Lung (tissue), 12 donors: ENCODE results near the gene URB2. TPM values are rescaled to one million over a fixed set of nuclear protein-coding genes. Genes with fewer than 3 reads are reported as not detected.

Source experiments
- ATAC-seq: fragments of 200-7000 bp; cut with Tn5 transposase; one replicate; pipeline ENCODE4 v1.9.1; 2020; ENCODE audit warnings: moderate number of reproducible peaks; ENCODE audit not compliant: insufficient read depth, low FRiP score
- DNase-seq, 3 donors: peaks; one replicate each; pipeline ENCODE4 v3.0.0-alpha.2; 2013 to 2017
- H3K27ac ChIP-seq, 2 donors: one replicate each; pipeline ENCODE4 v1.5.1; 2013; ENCODE audit warnings: mild to moderate bottlenecking in 2 of 2, moderate library complexity in 2 of 2, control low read depth in 1 of 2, inconsistent platforms in 1 of 2, low read depth in 1 of 2, low read length in 1 of 2
- H3K27me3 ChIP-seq, 3 donors: one replicate each; pipeline ENCODE4 v1.5.1; 2013; ENCODE audit warnings: low read length in 2 of 3; ENCODE audit not compliant: control insufficient read depth in 3 of 3, insufficient read depth in 3 of 3
- H3K36me3 ChIP-seq, 4 donors: one replicate each; pipeline ENCODE4 v1.5.1; 2013; ENCODE audit warnings: low read length in 4 of 4, mild to moderate bottlenecking in 1 of 4, moderate library complexity in 1 of 4; ENCODE audit not compliant: control insufficient read depth in 4 of 4, insufficient read depth in 4 of 4
- H3K4me1 ChIP-seq, 5 donors: one replicate each; pipeline ENCODE4 v1.5.1; 2013; ENCODE audit warnings: low read length in 5 of 5, mild to moderate bottlenecking in 2 of 5, moderate library complexity in 1 of 5; ENCODE audit not compliant: control insufficient read depth in 5 of 5, insufficient read depth in 5 of 5
- H3K4me3 ChIP-seq: one replicate; pipeline ENCODE4 v1.5.1; 2013; ENCODE audit warnings: mild to moderate bottlenecking, control low read depth, moderate library complexity
- H3K9ac ChIP-seq, 2 donors: one replicate each; pipeline ENCODE4 v1.5.1; 2013; ENCODE audit warnings: low read length in 2 of 2, control low read depth in 1 of 2; ENCODE audit not compliant: insufficient read depth in 1 of 2
- H3K9me3 ChIP-seq, 4 donors: one replicate each; pipeline ENCODE4 v1.5.1; 2013; ENCODE audit warnings: low read length in 3 of 4, mild to moderate bottlenecking in 1 of 4, moderate library complexity in 1 of 4; ENCODE audit not compliant: control insufficient read depth in 4 of 4, insufficient read depth in 3 of 4
- WGBS, 2 donors: extraction: QIAGEN DNeasy Blood & Tissue Kit; methylation state at CpG; one replicate each; pipeline ENCODE4 v1.1.7; 2013; 5-methylcytosine and 5-hydroxymethylcytosine counted together
- polyA plus RNA-seq, 2 donors: library from polyadenylated mRNA; stranded (reverse); fragments of 200-250 nt; gene quantifications; one replicate each; pipeline ENCODE4 v1.2.1, GENCODE V29; 2013
- total RNA-seq, 2 donors: library from RNA; depleted of rRNA in 1 of 2; stranded (reverse); fragments of >200 nt in 1 of 2; gene quantifications; one replicate each; pipeline ENCODE4 v1.2.1, GENCODE V29; 2014 to 2021
- TF ChIP-seq, protein P1 (sequence below): IDR thresholded peaks from 2 replicates; pipeline ENCODE4 v1.5.1; 2012; ENCODE audit warnings: mild to moderate bottlenecking; ENCODE audit errors: control extremely low read depth, extremely low read depth
- donor health status: control.
- donor health status: control.
- donor health status: Bipolar disorder and iron deficiency.
- donor health status: healthy.
- donor health status: DM: yes; HTN: yes; CAD: no.

URB2 gene
- total and polyA plus RNA-seq, 4 donors = 2.6 to 10.9 (median 6.1) TPM

GRCh38 chr1:229581485-229581884, 44.6 kb upstream of the URB2 start:
- no peaks in the 10 kb centered on the region for H3K36me3 ChIP-seq
- WGBS, 2 donors = 89 to 91% methylated on average over 3 of the region's 3 CpGs
- DNase-seq = no peak
- H3K9ac ChIP-seq = no peak overlapping the region
- TF ChIP-seq, protein P1, sequence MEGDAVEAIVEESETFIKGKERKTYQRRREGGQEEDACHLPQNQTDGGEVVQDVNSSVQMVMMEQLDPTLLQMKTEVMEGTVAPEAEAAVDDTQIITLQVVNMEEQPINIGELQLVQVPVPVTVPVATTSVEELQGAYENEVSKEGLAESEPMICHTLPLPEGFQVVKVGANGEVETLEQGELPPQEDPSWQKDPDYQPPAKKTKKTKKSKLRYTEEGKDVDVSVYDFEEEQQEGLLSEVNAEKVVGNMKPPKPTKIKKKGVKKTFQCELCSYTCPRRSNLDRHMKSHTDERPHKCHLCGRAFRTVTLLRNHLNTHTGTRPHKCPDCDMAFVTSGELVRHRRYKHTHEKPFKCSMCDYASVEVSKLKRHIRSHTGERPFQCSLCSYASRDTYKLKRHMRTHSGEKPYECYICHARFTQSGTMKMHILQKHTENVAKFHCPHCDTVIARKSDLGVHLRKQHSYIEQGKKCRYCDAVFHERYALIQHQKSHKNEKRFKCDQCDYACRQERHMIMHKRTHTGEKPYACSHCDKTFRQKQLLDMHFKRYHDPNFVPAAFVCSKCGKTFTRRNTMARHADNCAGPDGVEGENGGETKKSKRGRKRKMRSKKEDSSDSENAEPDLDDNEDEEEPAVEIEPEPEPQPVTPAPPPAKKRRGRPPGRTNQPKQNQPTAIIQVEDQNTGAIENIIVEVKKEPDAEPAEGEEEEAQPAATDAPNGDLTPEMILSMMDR = no peak
- no peak overlapping the region for H3K27ac ChIP-seq
- H3K9me3 ChIP-seq = no peaks in the 10 kb centered on the region
- ATAC-seq = no peak
- H3K4me1 ChIP-seq = peaks cover 0 to 17% (median 2%) of the 10 kb centered on the region in 5 donors
- no peak overlapping the region for H3K4me3 ChIP-seq
- H3K27me3 ChIP-seq = no peaks in the 10 kb centered on the region

DNA sequence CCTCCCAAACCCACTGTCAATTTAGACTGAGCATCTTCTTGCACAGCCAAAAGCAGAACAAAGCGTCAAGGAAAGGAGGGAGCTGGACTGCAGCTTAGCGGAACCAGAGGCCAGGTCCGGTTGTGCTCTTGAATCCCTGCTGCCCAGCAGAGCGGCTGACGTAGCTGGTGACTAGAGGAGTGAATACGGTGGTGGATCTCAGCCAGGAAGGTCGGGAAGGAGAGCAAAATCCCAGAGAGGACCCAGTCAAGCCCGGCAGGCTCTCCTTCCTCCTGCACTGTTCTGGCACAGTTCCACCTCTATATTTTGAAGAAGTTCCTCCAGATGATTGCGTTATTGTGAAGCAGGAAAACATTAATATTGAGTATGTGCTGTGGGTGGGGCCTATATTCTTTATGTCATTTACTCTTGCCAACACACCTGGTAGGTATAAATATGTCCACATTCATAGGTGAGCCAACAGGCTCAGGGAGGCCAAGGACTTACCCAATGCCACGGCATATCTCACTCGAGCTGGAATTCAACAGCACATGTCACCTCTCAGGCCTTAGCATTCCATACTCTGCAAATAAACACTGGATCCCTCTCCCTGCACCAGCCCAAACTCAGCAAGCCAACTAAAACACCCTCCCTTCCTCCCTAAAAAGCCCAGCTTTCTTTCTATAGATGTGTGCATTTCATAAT, 43.9 kb upstream of the URB2 start:
- TF ChIP-seq, protein P1 = no peak
- Histone ChIP-seq H3K36me3 (no peaks in the 10 kb centered on the region), H3K9me3 (no peaks in the 10 kb centered on the region), H3K4me3 (no peak overlapping the region), H3K9ac (no peak overlapping the region), H3K4me1 (peaks cover 0 to 17% (median 2%) of the 10 kb centered on the region in 5 donors), H3K27me3 (no peaks in the 10 kb centered on the region), H3K27ac (no peak overlapping the region)
- 19 to 29% methylated on average over 11 of the region's 11 CpGs for WGBS, 2 donors
- peak; percentile 19 for ATAC-seq
- peak; percentile 13 to 43 (median 20) for DNase-seq

- 95 to 96% methylated on average over 4 of the region's 4 CpGs for WGBS, 2 donors
- peaks cover 0 to 17% (median 2%) of the 10 kb centered on the region in 5 donors for H3K4me1 ChIP-seq
- ATAC-seq (no peak), DNase-seq (no peak)
- H3K27me3 ChIP-seq = no peaks in the 10 kb centered on the region
- H3K9ac ChIP-seq = no peak overlapping the region
- no peak overlapping the region for H3K27ac ChIP-seq
- TF ChIP-seq, protein P1 = no peak
- H3K9me3 ChIP-seq = no peaks in the 10 kb centered on the region
- H3K36me3 ChIP-seq = no peaks in the 10 kb centered on the region
- no peak overlapping the region for H3K4me3 ChIP-seq
Observed at GRCh38 chr1:229582715-229583114, 43.3 kb upstream of the URB2 start.
